ENCODE results near the gene CFAP299.

Gene CFAP299

DNA sequence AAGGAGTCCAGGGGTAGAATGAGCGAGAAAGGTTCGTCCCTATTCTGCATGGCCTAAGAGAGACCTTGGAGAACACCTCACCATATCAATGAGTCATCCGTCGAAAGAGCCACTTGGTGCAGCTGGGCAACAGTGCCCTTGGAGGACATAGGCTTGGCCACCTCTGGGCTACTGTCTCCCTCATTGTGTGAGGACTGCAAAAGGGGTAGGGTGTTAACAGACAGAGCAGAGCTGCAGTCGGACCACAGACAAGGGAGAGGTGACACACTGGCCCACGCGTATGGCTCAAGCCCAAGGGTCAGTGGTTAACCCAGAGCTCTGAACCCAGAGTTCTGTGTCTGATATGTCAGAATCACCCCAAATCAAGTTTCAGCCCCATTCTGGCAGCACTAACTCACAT, 576.8 kb downstream of the CFAP299 start:
- H3K27me3 ChIP-seq (ENCODE audit: insufficient read depth, poor library complexity, severe bottlenecking), result no peaks in the 10 kb centered on the region
- no peak for TF ChIP-seq CTCF (IDR thresholded peaks at IDR 0.05; ENCODE audit: poor library complexity, severe bottlenecking)
- no peaks in the 10 kb centered on the region for H3K4me1 ChIP-seq (ENCODE audit: insufficient read depth, poor library complexity, severe bottlenecking)
- no peak overlapping the region for H3K27ac ChIP-seq (ENCODE audit: poor library complexity, severe bottlenecking)
- H3K36me3 ChIP-seq (ENCODE audit: low read depth), result no peaks in the 10 kb centered on the region
- H3K9me3 ChIP-seq (ENCODE audit: severe bottlenecking), result no peaks in the 10 kb centered on the region
- ATAC-seq (ENCODE audit: low read depth) (no peak), DNase-seq (ENCODE audit: low spot score) (no peak)
- no peak overlapping the region for H3K4me3 ChIP-seq (ENCODE audit: severe bottlenecking)

GRCh38 chr4:80913381-80913780, 577.9 kb downstream of the CFAP299 start:
- no peak for TF ChIP-seq CTCF (IDR thresholded peaks at IDR 0.05; ENCODE audit: poor library complexity, severe bottlenecking)
- H3K4me3 ChIP-seq (ENCODE audit: severe bottlenecking), result no peak overlapping the region
- no peak overlapping the region for H3K27ac ChIP-seq (ENCODE audit: poor library complexity, severe bottlenecking)
- H3K4me1 ChIP-seq (ENCODE audit: insufficient read depth, poor library complexity, severe bottlenecking), result no peaks in the 10 kb centered on the region
- no peaks in the 10 kb centered on the region for H3K27me3 ChIP-seq (ENCODE audit: insufficient read depth, poor library complexity, severe bottlenecking)
- H3K36me3 ChIP-seq (ENCODE audit: low read depth), result no peaks in the 10 kb centered on the region
- DNase-seq (ENCODE audit: low spot score) (no peak), ATAC-seq (ENCODE audit: low read depth) (no peak)
- no peaks in the 10 kb centered on the region for H3K9me3 ChIP-seq (ENCODE audit: severe bottlenecking)

GRCh38 chr4:80916770-80917169, 581.2 kb downstream of the CFAP299 start:
- Histone ChIP-seq H3K27me3 (ENCODE audit: insufficient read depth, poor library complexity, severe bottlenecking) (no peaks in the 10 kb centered on the region), H3K36me3 (ENCODE audit: low read depth) (no peaks in the 10 kb centered on the region), H3K4me1 (ENCODE audit: insufficient read depth, poor library complexity, severe bottlenecking) (no peaks in the 10 kb centered on the region), H3K27ac (ENCODE audit: poor library complexity, severe bottlenecking) (no peak overlapping the region), H3K9me3 (ENCODE audit: severe bottlenecking) (no peaks in the 10 kb centered on the region), H3K4me3 (ENCODE audit: severe bottlenecking) (no peak overlapping the region)
- DNase-seq (ENCODE audit: low spot score), result no peak
- ATAC-seq (ENCODE audit: low read depth), result no peak
- TF ChIP-seq CTCF (IDR thresholded peaks at IDR 0.05; ENCODE audit: poor library complexity, severe bottlenecking), result no peak

DNA sequence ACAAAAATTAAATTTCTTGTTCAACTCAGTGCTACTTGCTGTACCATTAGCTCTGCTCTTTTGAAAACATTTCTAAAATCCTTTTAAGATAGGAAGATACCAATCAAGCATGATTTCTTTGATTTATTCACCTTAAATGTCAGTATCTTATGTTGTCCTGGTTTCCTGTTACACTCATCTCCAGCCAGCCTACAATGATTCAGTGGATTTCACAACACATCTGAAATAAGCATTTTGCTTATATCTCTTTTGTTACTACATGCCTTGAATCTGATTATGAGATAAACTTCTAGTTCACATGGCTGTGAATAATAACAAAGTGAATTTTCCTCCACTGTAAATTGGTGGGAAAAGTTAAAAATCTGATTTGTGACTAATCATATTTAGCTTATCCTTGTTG, 582.5 kb downstream of the CFAP299 start:
- Histone ChIP-seq H3K9me3 (ENCODE audit: severe bottlenecking) (no peaks in the 10 kb centered on the region), H3K36me3 (ENCODE audit: low read depth) (no peaks in the 10 kb centered on the region), H3K4me1 (ENCODE audit: insufficient read depth, poor library complexity, severe bottlenecking) (no peaks in the 10 kb centered on the region), H3K4me3 (ENCODE audit: severe bottlenecking) (no peak overlapping the region), H3K27ac (ENCODE audit: poor library complexity, severe bottlenecking) (no peak overlapping the region), H3K27me3 (ENCODE audit: insufficient read depth, poor library complexity, severe bottlenecking) (no peaks in the 10 kb centered on the region)
- DNase-seq (ENCODE audit: low spot score), result no peak
- ATAC-seq (ENCODE audit: low read depth), result peak; percentile 79
- no peak for TF ChIP-seq CTCF (IDR thresholded peaks at IDR 0.05; ENCODE audit: poor library complexity, severe bottlenecking)

GRCh38 chr4:80921441-80921840, 585.9 kb downstream of the CFAP299 start:
- Histone ChIP-seq H3K4me1 (ENCODE audit: insufficient read depth, poor library complexity, severe bottlenecking) (no peaks in the 10 kb centered on the region), H3K36me3 (ENCODE audit: low read depth) (no peaks in the 10 kb centered on the region), H3K4me3 (ENCODE audit: severe bottlenecking) (no peak overlapping the region), H3K27me3 (ENCODE audit: insufficient read depth, poor library complexity, severe bottlenecking) (no peaks in the 10 kb centered on the region), H3K9me3 (ENCODE audit: severe bottlenecking) (no peaks in the 10 kb centered on the region), H3K27ac (ENCODE audit: poor library complexity, severe bottlenecking) (no peak overlapping the region)
- no peak for DNase-seq (ENCODE audit: low spot score)
- TF ChIP-seq CTCF (IDR thresholded peaks at IDR 0.05; ENCODE audit: poor library complexity, severe bottlenecking), result no peak
- no peak for ATAC-seq (ENCODE audit: low read depth)

Data from RWPE2 (cell line).